GM15510 (cell line): ENCODE data around the gene CTRB2.

Source experiments
- POLR2A ChIP-seq: IDR thresholded peaks from 3 replicates; pipeline ENCODE4 v1.6.1; 2011; ENCODE audit warnings: borderline replicate concordance; ENCODE audit not compliant: insufficient read length; ENCODE audit errors: extremely low read depth

Gene CTRB2

GRCh38 chr16:75206749-75207451 is at the start of gene CTRB2:
Gene CTRB2, minus strand, starts transcription at chr16:75207161. Its CDS starts 20 bp downstream, at chr16:75207141.
- TF ChIP-seq POLR2A, result no peak

GRCh38 chr16:75256059-75256571 is 49.2 kb upstream of the CTRB2 start:
- no peak for TF ChIP-seq POLR2A

- TF ChIP-seq POLR2A, result no peak
Measured at GRCh38 chr16:75254359-75254837, 47.4 kb upstream of the CTRB2 start.

- no peak for TF ChIP-seq POLR2A
Measured at GRCh38 chr16:75252946-75253911, 46.3 kb upstream of the CTRB2 start.

DNA sequence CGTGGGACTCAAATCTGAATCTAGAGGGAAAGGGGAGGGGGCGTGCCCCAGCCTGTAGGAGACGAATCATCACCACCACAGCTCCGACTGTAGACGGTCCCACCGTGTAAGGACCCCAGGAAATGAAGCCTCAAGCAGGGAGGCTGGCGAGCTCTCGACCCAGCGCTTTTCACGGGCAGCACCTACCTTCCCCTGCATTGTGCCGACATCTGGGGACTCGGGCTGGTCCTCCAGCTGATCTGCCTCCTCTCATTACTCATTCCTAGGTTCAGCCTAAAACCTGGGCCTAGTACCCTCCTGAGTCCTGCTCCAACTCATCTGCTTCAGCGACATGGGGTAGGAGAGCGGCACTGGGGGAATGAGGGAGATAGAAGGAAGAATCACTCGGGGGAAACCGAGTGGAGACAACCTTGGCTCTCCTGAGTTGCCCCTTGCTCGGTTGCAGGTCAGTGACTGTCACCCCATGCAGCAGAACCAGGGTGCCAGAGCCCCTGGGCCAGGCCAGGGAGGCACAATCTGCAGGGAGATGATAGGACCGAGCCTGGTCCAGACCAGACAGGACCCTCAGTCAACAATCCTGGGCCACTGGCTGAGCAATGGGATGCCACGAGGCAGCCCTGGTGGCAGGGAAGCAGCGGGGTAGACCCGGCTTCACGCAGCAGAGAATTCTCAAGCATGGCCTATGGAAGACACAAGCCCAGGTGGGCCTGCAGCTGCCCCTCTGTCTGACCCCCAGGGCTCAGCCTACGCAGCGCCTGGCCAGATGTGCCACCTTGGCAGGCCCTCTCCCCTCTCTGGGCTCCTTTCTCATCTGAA is 45.3 kb upstream of the CTRB2 start:
- no peak for TF ChIP-seq POLR2A

- peak; percentile 48 for TF ChIP-seq POLR2A
Measured at GRCh38 chr16:75251280-75252048, 44.5 kb upstream of the CTRB2 start, which contains the start of gene BCAR1. Gene BCAR1, minus strand, starts transcription at chr16:75251624. Its CDS starts 142 bp downstream, at chr16:75251482.

DNA sequence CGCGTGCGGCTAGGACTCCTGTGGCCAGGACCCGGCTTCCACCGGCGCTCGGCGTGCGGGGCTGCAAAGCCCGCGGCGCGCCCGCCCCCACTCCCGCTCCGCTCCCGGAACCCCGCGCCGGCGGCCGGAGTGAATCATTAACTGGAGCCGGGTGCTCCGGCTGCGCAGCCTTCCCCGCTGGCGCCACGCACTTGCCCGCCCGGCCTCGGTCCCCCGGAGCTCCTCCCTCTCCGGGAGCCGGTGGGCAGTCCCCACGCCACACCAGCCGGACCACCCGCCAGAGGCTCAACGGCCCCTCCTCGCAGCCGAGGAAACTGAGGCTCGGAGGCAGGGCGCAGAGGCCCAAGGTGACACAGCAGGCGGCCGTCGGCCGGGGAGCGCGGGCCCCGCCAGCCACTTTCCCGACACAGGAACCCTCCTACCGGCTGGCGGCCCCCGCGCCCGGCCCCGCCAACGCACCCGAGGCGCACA is 43.9 kb upstream of the CTRB2 start:
- no peak for TF ChIP-seq POLR2A

DNA sequence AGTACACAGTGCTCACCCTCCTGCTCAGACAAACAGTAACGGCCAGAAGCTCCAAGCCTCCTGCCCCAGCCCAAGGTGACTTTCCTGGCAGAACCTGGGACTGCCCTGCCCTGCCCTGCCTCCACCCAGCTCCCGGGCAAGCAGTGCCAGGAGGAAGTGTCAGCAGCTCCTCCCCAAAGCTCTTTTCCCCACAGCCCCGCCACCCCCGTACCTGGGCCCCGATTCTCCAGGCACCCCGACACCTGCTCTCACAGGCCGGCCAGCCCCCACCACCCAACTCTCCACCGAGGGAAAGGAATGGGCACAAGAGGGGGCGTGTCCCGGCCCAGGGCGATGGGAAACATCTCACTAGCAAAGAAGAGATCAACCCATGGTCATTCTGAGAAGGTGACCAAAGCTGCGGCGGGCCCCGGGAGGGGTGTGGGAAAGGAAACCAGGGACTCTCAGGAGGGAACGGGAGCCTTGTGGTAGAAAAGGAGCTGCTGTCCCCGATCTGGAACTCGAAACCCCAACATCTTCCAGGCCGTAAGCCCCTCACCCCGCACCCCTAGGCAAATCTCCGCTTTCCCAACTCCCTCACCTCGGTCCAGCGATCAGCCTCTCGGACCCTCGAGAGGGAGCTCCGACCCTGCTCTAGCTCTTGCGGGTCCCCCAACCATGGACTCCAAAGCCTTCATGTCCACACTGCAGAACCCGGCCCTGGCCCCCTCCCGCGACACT is 43.3 kb upstream of the CTRB2 start:
- no peak for TF ChIP-seq POLR2A

- no peak for TF ChIP-seq POLR2A
Measured at GRCh38 chr16:75249441-75249840, 42.5 kb upstream of the CTRB2 start.

GRCh38 chr16:75248536-75249380 is 41.8 kb upstream of the CTRB2 start:
- TF ChIP-seq POLR2A, result no peak

GRCh38 chr16:75248142-75248535 is 41.2 kb upstream of the CTRB2 start:
- TF ChIP-seq POLR2A, result no peak

DNA sequence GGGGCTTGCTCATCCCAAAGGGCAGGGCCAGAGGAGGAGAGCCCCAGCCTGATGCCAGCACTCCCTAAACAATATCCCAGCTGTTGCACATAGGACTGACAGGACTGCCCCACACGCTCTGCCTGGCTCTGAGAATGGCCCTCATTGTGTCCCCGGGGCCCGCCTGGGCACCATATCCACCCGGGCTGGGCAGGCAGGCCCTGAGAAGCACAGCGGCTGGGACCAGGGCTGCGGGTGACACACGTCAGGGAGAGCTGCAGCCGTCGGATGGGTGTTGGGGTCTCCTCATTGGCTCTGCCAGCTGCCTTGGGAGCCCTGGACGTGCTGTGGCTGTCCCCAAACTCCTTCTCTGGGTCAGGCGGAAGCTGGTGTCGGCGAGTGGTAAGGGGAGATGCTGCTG is 40.3 kb upstream of the CTRB2 start:
- TF ChIP-seq POLR2A, result no peak

- TF ChIP-seq POLR2A, result no peak
Measured at GRCh38 chr16:75246504-75247205, 39.7 kb upstream of the CTRB2 start.
